Renal cortical epithelial cell (primary cell): ENCODE measurements around the gene OTC. TPM values are rescaled to one million over a fixed set of nuclear protein-coding genes. Genes with fewer than 3 reads are reported as not detected.

Experiments used
- DNase-seq: peaks from one replicate; pipeline ENCODE4 v3.0.0-alpha.2; 2011; ENCODE audit warnings: low read depth
- total RNA-seq: library from RNA; depleted of rRNA; stranded (reverse); fragments of >200 nt; gene quantifications from 2 replicates; pipeline ENCODE4 v1.2.3, GENCODE V29; 2014

OTC gene
- total RNA-seq, 1 donor from 2014 or later = not detected

GRCh38 chrX:38357747-38358673 is 5.6 kb downstream of the OTC start:
- DNase-seq = no peak

GRCh38 chrX:38363046-38363445 is 10.6 kb downstream of the OTC start:
- DNase-seq = no peak

GRCh38 chrX:38365954-38366353 is 13.6 kb downstream of the OTC start:
- DNase-seq = no peak

- no peak for DNase-seq
Measured at GRCh38 chrX:38368774-38369173, 16.4 kb downstream of the OTC start.

GRCh38 chrX:38371641-38372040 is 19.2 kb downstream of the OTC start:
- DNase-seq = no peak

GRCh38 chrX:38374431-38374830 is 22.0 kb downstream of the OTC start:
- DNase-seq = no peak

GRCh38 chrX:38375891-38376290 is 23.5 kb downstream of the OTC start:
- DNase-seq = peak; percentile 7

- DNase-seq = no peak
Measured at GRCh38 chrX:38376747-38377146, 24.3 kb downstream of the OTC start.

- DNase-seq = peak; percentile 0
Measured at GRCh38 chrX:38379088-38379487, 26.7 kb downstream of the OTC start.

GRCh38 chrX:38382663-38383062 is 30.3 kb downstream of the OTC start:
- DNase-seq = no peak

GRCh38 chrX:38400389-38400910 is 48.0 kb downstream of the OTC start:
- DNase-seq = no peak

- no peak for DNase-seq
Measured at GRCh38 chrX:38402118-38402517, 49.7 kb downstream of the OTC start.

GRCh38 chrX:38403834-38404233 is 51.4 kb downstream of the OTC start:
- DNase-seq = no peak

- no peak for DNase-seq
Measured at GRCh38 chrX:38407126-38407525, 54.7 kb downstream of the OTC start.

- DNase-seq = no peak
Measured at GRCh38 chrX:38409289-38409688, 56.9 kb downstream of the OTC start.

GRCh38 chrX:38426785-38427184 is 74.4 kb downstream of the OTC start:
- DNase-seq = peak; percentile 41

- DNase-seq = no peak
Measured at GRCh38 chrX:38431525-38431924, 79.1 kb downstream of the OTC start.

- no peak for DNase-seq
Measured at GRCh38 chrX:38435130-38435529, 82.7 kb downstream of the OTC start.

GRCh38 chrX:38437093-38437492 is 84.7 kb downstream of the OTC start:
- peak; percentile 32 for DNase-seq

GRCh38 chrX:38438321-38438720 is 85.9 kb downstream of the OTC start:
- DNase-seq = no peak

GRCh38 chrX:38452603-38453002 is 100.2 kb downstream of the OTC start:
- no peak for DNase-seq

- DNase-seq = peak; percentile 25
Measured at GRCh38 chrX:38458071-38458470, 105.7 kb downstream of the OTC start.

GRCh38 chrX:38462257-38462656 is 109.9 kb downstream of the OTC start:
- DNase-seq = no peak
